Trophoblast cell (in vitro differentiated cells and primary cell): ENCODE measurements around the gene SUCLG2.
A peak's percentile ranks its signal among the peaks of the same experiment; 100 is the strongest.

ENCODE experiments used
- DNase-seq, 2 donors: peaks; one replicate each; pipeline ENCODE4 v3.0.0-alpha.2; 2016
- H2AFZ ChIP-seq: 2 replicates; pipeline ENCODE4 v1.6.1; 2013; ENCODE audit warnings: low read length, moderate library complexity, mild to moderate bottlenecking; ENCODE audit not compliant: insufficient read depth, poor library complexity
- H2AK5ac ChIP-seq: 2 replicates; pipeline ENCODE4 v1.6.1; 2013; ENCODE audit warnings: mild to moderate bottlenecking, low read length
- H2BK120ac ChIP-seq: 2 replicates; pipeline ENCODE4 v1.6.1; 2013; ENCODE audit warnings: low read length, mild to moderate bottlenecking, moderate library complexity; ENCODE audit not compliant: insufficient read depth, poor library complexity
- H2BK12ac ChIP-seq: 2 replicates; pipeline ENCODE4 v1.6.1; 2013; ENCODE audit warnings: mild to moderate bottlenecking, low read length, moderate library complexity
- H2BK5ac ChIP-seq: 2 replicates; pipeline ENCODE4 v1.6.1; 2013; ENCODE audit warnings: low read length, low read depth, moderate library complexity, mild to moderate bottlenecking; ENCODE audit not compliant: poor library complexity
- H3K14ac ChIP-seq: 2 replicates; pipeline ENCODE4 v1.6.1; 2013; ENCODE audit warnings: mild to moderate bottlenecking, low read length
- H3K18ac ChIP-seq: 2 replicates; pipeline ENCODE4 v1.6.1; 2013; ENCODE audit warnings: mild to moderate bottlenecking, low read length
- H3K23ac ChIP-seq: 2 replicates; pipeline ENCODE4 v1.6.1; 2013; ENCODE audit warnings: low read length
- H3K27ac ChIP-seq: 2 replicates; pipeline ENCODE4 v1.5.1; 2013; ENCODE audit warnings: low read depth, mild to moderate bottlenecking, inconsistent platforms, low read length, moderate library complexity
- H3K27me3 ChIP-seq: 2 replicates; pipeline ENCODE4 v1.6.1; 2013; ENCODE audit warnings: inconsistent platforms, mild to moderate bottlenecking, low read length, moderate library complexity; ENCODE audit not compliant: insufficient read depth
- H3K36me3 ChIP-seq, 2 experiments: 1 replicate in 1 of 2; 2 replicates in 1 of 2; pipeline ENCODE4 v1.6.1; 2013; ENCODE audit warnings: low read length in 2 of 2, mild to moderate bottlenecking in 2 of 2, moderate library complexity in 1 of 2; ENCODE audit not compliant: insufficient read depth in 2 of 2, control insufficient read depth in 1 of 2
- H3K4ac ChIP-seq: 2 replicates; pipeline ENCODE4 v1.6.1; 2013; ENCODE audit warnings: low read depth, mild to moderate bottlenecking, low read length, moderate library complexity
- H3K4me1 ChIP-seq, 2 experiments: 1 replicate in 1 of 2; 2 replicates in 1 of 2; pipeline ENCODE4 v1.6.1; 2013; ENCODE audit warnings: low read length in 2 of 2, mild to moderate bottlenecking in 2 of 2, moderate library complexity in 1 of 2; ENCODE audit not compliant: insufficient read depth in 2 of 2, control insufficient read depth in 1 of 2
- H3K4me2 ChIP-seq: 2 replicates; pipeline ENCODE4 v1.6.1; 2013; ENCODE audit warnings: inconsistent platforms, mild to moderate bottlenecking, low read length, moderate library complexity
- H3K4me3 ChIP-seq: 2 replicates; pipeline ENCODE4 v1.5.1; 2013; ENCODE audit warnings: mild to moderate bottlenecking, low read depth, low read length, inconsistent platforms
- H3K79me1 ChIP-seq: one replicate; pipeline ENCODE4 v1.6.1; 2013; ENCODE audit warnings: low read length
- H3K79me2 ChIP-seq: 2 replicates; pipeline ENCODE4 v1.6.1; 2013; ENCODE audit warnings: low read length, mild to moderate bottlenecking; ENCODE audit not compliant: control insufficient read depth, insufficient read depth, poor library complexity
- H3K9ac ChIP-seq: 2 replicates; pipeline ENCODE4 v1.6.1; 2013; ENCODE audit warnings: mild to moderate bottlenecking, low read length
- H3K9me3 ChIP-seq: 2 replicates; pipeline ENCODE4 v1.6.1; 2013; ENCODE audit warnings: low read depth, mild to moderate bottlenecking, control low read depth, inconsistent platforms, low read length; ENCODE audit not compliant: insufficient read depth
- H4K12ac ChIP-seq: 2 replicates; pipeline ENCODE4 v1.6.1; 2013; ENCODE audit warnings: low read depth, mild to moderate bottlenecking, low read length, moderate library complexity
- H4K8ac ChIP-seq: 2 replicates; pipeline ENCODE4 v1.6.1; 2013; ENCODE audit warnings: low read depth, mild to moderate bottlenecking, low read length, moderate library complexity
- H4K91ac ChIP-seq: one replicate; pipeline ENCODE4 v1.6.1; 2013; ENCODE audit warnings: low read depth, mild to moderate bottlenecking, low read length, moderate library complexity
- WGBS: extraction: QIAGEN DNeasy Blood & Tissue Kit; methylation state at CpG from one replicate; pipeline ENCODE4 v1.1.7; 2013; ENCODE audit warnings: missing lambda C conversion rate; ENCODE audit not compliant: insufficient read length, insufficient coverage; ENCODE audit errors: extremely low coverage; 5-methylcytosine and 5-hydroxymethylcytosine counted together

Gene SUCLG2

GRCh38 chr3:67460841-67461510 is 193.4 kb downstream of the SUCLG2 start:
- no peak overlapping the region for H3K4me3 ChIP-seq
- no peaks in the 10 kb centered on the region for H3K9me3 ChIP-seq
- H4K91ac ChIP-seq, result no peak overlapping the region
- H3K4me1 ChIP-seq, result no peaks in the 10 kb centered on the region
- no peak overlapping the region for H2BK120ac ChIP-seq
- no peak overlapping the region for H4K8ac ChIP-seq
- no peaks in the 10 kb centered on the region for H3K36me3 ChIP-seq
- no peak overlapping the region for H2BK5ac ChIP-seq
- no peak overlapping the region for H3K18ac ChIP-seq
- H3K23ac ChIP-seq, result no peak overlapping the region
- H3K27me3 ChIP-seq, result no peaks in the 10 kb centered on the region
- H3K79me1 ChIP-seq, result no peaks in the 10 kb centered on the region
- no peak for DNase-seq
- H3K4me2 ChIP-seq, result no peak overlapping the region
- no peak overlapping the region for H3K27ac ChIP-seq
- no peak overlapping the region for H2AFZ ChIP-seq
- H2BK12ac ChIP-seq, result no peak overlapping the region
- no peak overlapping the region for H3K9ac ChIP-seq
- no peak overlapping the region for H4K12ac ChIP-seq
- no CpG with 5 or more reads among the region's 8 CpGs for WGBS
- no peak overlapping the region for H3K14ac ChIP-seq
- H3K79me2 ChIP-seq, result no peaks in the 10 kb centered on the region
- no peak overlapping the region for H2AK5ac ChIP-seq
- no peak overlapping the region for H3K4ac ChIP-seq

- Histone ChIP-seq H3K27me3 (no peaks in the 10 kb centered on the region), H3K23ac (no peak overlapping the region), H2AK5ac (no peak overlapping the region), H3K79me2 (no peaks in the 10 kb centered on the region), H4K91ac (no peak overlapping the region), H4K12ac (no peak overlapping the region), H3K4me2 (no peak overlapping the region), H3K18ac (no peak overlapping the region), H3K9me3 (no peaks in the 10 kb centered on the region), H3K4ac (no peak overlapping the region), H4K8ac (no peak overlapping the region), H2AFZ (no peak overlapping the region), H3K9ac (no peak overlapping the region), H3K36me3 (no peaks in the 10 kb centered on the region), H3K4me1 (no peaks in the 10 kb centered on the region), H2BK120ac (no peak overlapping the region), H3K14ac (no peak overlapping the region), H3K4me3 (no peak overlapping the region), H2BK5ac (no peak overlapping the region), H3K79me1 (no peaks in the 10 kb centered on the region), H3K27ac (no peak overlapping the region), H2BK12ac (no peak overlapping the region)
- no peak for DNase-seq
- WGBS, result no CpG with 5 or more reads among the region's 2 CpGs
Observed at GRCh38 chr3:67459796-67460195, 194.6 kb downstream of the SUCLG2 start.

- Histone ChIP-seq H2BK12ac (no peak overlapping the region), H2BK5ac (no peak overlapping the region), H2BK120ac (no peak overlapping the region), H4K8ac (no peak overlapping the region), H3K9me3 (no peaks in the 10 kb centered on the region), H3K14ac (no peak overlapping the region), H3K27ac (no peak overlapping the region), H2AK5ac (no peak overlapping the region), H3K79me1 (no peaks in the 10 kb centered on the region), H3K18ac (no peak overlapping the region), H3K36me3 (no peaks in the 10 kb centered on the region), H4K12ac (no peak overlapping the region), H3K23ac (no peak overlapping the region), H3K4me3 (no peak overlapping the region), H3K4me2 (no peak overlapping the region), H3K79me2 (no peaks in the 10 kb centered on the region), H4K91ac (no peak overlapping the region), H2AFZ (no peak overlapping the region), H3K27me3 (no peaks in the 10 kb centered on the region), H3K9ac (no peak overlapping the region), H3K4me1 (no peaks in the 10 kb centered on the region), H3K4ac (no peak overlapping the region)
- WGBS, result no CpG with 5 or more reads among the region's 4 CpGs
- DNase-seq, result no peak
Observed at GRCh38 chr3:67458896-67459530, 195.4 kb downstream of the SUCLG2 start.

- Histone ChIP-seq H3K27me3 (no peaks in the 10 kb centered on the region), H2BK12ac (no peak overlapping the region), H3K4me2 (no peak overlapping the region), H3K27ac (no peak overlapping the region), H2BK120ac (no peak overlapping the region), H3K23ac (no peak overlapping the region), H2AK5ac (no peak overlapping the region), H2AFZ (no peak overlapping the region), H4K12ac (no peak overlapping the region), H3K18ac (no peak overlapping the region), H3K4ac (no peak overlapping the region), H3K36me3 (no peaks in the 10 kb centered on the region), H3K9ac (no peak overlapping the region), H3K79me2 (no peaks in the 10 kb centered on the region), H3K79me1 (no peaks in the 10 kb centered on the region), H2BK5ac (no peak overlapping the region), H3K4me1 (no peaks in the 10 kb centered on the region), H3K9me3 (no peaks in the 10 kb centered on the region), H3K14ac (no peak overlapping the region), H4K91ac (no peak overlapping the region), H4K8ac (no peak overlapping the region), H3K4me3 (no peak overlapping the region)
- no CpG with 5 or more reads among the region's 5 CpGs for WGBS
- DNase-seq, result peak in 1 of 2 donors; percentile 9
Observed at GRCh38 chr3:67458408-67458807, 196.0 kb downstream of the SUCLG2 start.
